HG03432 (cell line): Measurements from ENCODE around the gene UGT2A2.

Experiments used
- ATAC-seq: cut with Tn5 transposase; IDR thresholded peaks from one replicate; pipeline ENCODE4 v1.9.1; 2021; ENCODE audit warnings: mild to moderate bottlenecking, moderate library complexity; ENCODE audit not compliant: unreplicated experiment

UGT2A2 gene

DNA sequence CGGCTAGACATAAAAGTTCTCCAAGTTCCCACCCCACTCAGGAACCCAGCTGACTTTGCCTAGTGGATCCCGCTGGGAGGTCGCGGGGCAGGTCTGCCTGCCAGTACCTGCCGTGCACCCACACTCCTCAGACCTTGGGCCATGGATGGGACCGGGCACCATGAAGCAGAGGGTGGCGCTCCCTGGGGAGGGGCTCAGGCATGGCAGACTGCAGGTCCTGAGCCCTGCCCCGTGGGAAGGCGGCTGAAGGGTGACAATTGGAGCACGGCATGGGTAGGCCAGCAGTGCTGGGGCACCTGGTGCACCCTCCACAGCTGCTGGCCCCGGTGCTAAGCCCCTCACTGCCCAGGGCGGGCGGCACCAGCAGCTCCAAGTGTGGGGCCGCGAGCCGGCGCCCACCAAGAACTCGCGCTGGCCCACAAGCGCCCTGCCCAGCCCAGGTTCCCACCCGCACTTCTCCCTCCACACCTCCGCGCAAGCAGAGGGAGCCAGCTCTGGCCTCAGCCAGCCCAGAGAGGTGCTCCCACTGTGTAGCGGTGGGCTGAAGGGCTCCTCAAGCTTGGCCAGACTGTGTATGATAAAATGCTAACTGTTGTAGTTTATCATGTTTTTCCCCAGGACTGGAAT, 63.1 kb downstream of the UGT2A2 start:
- ATAC-seq: no peak

DNA sequence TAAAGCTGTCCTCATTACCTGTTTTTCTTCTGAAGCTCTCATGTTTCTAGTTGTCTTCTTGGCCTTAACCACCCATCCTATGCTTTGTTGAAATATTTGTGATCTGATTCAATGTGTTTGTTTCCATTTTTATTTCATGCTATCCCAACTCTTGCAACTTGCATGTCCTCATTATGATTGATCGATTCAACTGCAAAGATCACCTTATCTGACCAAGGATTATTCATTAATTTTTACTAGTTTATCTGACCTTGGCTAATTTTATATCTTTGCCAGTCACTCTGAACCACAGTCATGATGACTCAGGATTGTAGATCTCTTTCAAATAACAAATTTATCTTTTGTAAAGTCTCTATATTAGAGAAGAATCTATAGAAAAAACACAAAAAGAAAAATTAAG, 70.7 kb downstream of the UGT2A2 start:
- no peak for ATAC-seq

DNA sequence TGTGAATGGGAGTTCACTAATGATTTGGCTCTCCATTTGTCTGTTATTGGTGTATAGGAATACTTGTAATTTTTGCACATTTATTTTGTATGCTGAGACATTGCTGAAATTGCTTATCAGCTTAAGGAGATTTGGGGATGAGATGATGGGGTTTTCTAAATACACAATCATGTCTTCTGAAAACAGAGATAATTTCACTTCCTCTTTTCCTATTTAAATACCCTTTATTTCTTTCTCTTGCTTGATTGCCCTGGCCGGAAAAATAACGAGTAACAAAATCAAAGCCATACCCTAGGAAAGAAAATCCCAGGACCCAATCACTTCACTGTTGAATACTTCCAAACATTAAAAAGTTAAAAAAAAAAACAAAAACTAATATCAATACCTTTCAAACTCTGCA, 76.0 kb downstream of the UGT2A2 start:
- no peak for ATAC-seq

DNA sequence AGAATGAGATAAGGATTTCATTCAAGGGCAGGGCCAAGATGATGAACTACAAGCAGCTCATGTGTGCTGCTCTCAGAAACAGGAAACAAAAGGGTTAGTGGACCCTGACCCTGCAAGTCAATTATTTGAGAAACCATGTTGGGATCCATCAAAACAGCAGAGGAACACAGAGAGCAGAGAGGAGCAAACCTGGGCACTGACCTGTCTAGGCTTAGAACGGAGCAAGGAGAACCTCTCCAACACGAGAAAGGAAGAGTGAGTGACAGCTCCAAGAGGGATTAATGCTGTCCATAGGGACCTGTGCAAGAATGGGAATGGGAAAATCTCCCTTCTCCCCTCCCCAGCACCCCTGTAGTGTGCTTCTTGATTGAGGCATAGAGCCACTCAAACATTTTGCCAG, 89.8 kb downstream of the UGT2A2 start:
- ATAC-seq: no peak

DNA sequence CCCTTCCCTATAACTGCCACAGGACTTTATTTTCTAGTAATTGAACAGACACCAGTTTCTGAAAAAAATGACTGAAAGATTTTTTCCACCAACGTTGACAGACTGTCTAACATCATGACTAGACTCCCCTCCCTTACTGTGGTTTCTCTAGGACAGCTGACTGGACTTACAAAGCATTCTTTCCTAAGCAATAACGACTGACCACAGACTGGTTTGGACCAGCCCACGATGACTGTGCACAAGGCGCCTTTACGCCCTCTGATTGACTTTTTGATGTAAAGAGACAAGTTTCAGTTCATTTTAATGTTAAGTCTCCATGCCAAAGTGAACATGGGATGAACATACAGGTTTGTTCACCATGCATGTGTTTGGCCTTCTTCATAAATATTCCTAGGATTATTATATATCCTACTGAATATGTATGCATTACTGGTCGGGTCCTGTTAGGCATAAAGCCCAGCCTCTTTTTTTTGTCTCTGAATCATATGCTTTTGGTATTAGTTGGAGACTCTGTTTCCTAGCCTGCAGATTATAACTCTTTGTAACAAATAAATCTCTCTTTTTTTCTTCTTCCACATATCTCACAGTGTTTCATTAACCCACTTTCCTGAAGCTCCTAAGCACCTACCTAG, 93.2 kb downstream of the UGT2A2 start:
- no peak for ATAC-seq
